ENCODE measurements around the gene ADAM23.

Gene ADAM23

GRCh38 chr2:206443735-206444527 lies 599 bp downstream of the ADAM23 start:
- peak; percentile 44 for DNase-seq (ENCODE audit: low read depth)

DNA sequence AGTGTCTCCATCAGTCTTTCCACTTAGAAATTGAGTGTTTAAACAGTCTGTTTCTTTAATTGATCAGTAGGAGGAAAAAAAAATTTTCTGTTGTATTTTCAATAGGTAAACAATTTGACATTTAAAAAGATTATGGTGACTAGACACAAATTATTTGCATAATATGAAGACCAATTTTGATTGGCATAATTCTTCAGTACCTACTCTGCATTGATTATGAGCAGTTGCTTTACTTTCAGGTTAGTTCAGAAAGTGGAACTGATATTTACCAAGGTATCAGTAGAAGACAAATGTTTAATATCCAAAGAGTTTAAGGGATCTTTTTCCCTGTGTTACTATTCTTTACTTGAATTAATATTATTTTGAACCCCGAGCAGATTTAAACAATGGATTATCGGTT lies 2.6 kb downstream of the ADAM23 start:
- no peak for DNase-seq (ENCODE audit: low read depth)

GRCh38 chr2:206452242-206452641 lies 8.9 kb downstream of the ADAM23 start:
- DNase-seq (ENCODE audit: low read depth) = peak; percentile 6

DNA sequence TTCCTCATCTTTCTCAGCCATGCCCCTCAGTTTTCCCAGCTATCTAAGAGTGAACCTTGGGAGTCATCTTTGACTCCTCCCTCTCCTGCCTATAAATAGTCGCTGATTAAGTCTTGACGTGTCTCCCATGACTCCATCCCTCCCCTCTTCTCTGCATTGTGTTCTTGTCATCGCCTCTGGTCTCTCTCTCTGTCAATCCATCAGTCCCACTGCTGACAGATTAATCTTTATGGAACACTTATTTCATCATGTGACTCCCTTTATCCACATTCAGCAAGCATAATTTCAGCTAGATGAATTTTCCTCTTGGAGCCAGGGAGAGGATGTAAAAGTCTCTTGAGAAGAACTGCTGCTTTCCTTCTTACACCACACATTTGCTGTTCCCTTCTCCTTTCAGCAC lies 9.4 kb downstream of the ADAM23 start:
- peak; percentile 29 for DNase-seq (ENCODE audit: low read depth)

DNA sequence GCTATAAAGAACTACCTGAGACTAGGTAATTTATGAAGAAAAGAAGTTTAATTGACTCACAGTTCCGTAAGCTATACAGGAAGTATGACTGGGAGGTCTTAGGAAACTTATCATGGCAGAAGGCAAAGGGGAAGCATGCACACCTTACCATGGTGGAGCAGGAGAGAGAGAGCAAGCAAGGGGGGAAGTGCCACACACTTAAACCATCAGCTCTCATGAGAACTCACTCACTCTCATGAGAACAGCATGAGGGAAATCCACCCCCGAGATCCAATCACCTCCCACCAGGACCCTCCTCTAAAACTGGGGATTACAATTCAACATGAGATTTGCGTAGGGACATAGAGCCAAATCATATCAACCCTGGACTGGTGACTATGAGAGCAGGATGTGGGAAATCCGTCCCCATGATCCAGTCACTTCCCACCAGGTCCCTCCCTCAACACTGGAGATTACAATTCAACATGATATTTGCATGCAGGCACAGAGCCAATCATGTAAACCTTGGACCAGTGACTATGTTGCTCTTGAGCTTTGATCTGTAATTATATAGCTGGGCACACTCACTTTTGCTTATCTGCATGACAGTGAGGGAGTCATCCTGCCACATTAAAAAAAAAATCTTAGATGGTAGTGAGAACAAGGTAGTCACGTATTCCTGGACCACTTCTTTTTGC lies 12.9 kb downstream of the ADAM23 start:
- DNase-seq (ENCODE audit: low read depth) = no peak

DNA sequence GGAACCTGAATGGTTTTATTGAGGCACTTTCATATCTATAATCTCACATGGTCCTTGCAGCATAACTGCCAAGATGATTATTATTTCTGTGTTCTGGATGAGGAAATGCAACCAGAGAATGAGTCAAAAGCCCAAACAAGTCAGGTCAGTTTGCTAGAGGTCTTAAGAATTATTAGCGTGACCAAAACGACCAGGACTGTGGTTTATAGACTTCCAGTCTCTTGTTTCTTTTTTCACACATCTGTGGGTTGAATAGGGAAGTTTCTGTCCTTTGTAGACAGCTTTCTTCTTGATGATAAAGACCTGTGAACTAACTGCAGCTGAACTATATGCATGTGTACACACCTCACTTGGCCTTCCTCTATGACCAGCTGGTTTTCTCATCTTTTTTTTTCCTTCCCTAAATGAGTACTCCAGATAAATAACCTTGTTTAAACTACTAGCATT lies 13.9 kb downstream of the ADAM23 start:
- no peak for DNase-seq (ENCODE audit: low read depth)

DNA sequence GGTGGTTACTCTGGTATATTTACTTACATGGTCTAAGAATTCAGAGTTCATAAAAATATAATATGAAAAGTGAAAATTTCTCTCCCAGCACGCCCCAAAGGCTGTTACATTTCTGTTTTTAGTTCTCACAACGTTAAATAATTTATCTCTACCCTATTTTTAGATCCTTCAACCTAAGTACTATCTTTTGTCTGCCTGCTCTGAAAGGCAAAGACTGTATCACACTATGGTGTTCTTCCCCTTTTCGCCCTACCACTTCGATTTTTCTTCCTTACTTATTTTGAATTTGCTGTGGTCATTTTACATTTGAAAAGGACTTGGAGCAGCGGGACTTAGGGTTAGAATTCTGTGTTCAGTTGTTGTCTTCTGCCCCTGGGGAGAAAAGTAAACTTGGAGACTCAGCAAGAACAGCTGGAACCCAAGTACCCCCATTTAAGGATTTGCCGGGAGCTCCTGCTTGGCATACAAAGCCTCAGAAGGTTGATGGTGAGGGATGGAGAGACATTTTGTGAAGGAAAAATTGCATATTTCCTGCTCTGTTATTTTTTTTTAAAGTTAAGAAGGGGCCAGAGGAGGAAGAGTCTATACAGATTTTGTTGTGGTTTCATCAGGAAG lies 19.0 kb downstream of the ADAM23 start:
- no peak for DNase-seq (ENCODE audit: low read depth)

DNA sequence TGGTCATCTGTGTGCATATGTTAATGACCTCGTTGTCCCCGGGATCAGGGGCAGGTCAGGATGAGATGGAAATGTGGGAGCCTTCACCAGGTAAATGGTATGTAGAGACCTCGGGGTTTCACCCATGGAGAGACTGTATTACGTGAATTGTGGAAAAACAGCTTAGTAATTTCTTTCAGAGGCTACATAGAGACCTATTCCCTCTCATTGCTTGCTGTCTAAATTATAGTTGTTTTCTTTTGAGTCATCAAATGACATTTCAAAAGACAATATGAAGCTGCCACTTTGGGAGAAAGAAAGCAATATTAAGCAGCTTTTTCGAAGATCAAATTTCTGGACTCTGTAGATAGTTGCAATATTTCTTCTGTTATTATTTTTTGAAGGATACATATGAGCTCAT lies 20.4 kb downstream of the ADAM23 start:
- no peak for DNase-seq (ENCODE audit: low read depth)

DNA sequence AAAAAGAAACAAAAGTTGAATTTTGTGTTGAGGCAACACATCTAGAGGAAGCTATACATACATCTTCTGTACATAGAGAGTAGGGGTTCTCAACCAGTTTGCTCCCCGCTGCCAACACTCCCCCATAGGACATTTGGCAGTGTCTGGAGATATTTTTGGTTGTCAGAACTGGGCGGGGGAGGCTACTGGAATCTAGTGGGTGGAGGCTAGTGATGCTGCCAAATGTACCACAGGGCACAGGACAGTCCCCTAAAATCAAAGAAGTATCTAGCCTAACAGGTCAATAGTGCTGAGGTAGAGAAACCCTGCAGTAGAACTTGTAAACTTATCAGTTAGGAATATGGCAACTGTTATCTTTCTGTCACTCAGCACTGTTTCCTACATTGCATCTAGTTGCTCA lies 21.3 kb downstream of the ADAM23 start:
- no peak for DNase-seq (ENCODE audit: low read depth)

- no peak for DNase-seq (ENCODE audit: low read depth)
These were observed 28.3 kb downstream of the ADAM23 start for GRCh38 chr2:206471524-206472062.

DNA sequence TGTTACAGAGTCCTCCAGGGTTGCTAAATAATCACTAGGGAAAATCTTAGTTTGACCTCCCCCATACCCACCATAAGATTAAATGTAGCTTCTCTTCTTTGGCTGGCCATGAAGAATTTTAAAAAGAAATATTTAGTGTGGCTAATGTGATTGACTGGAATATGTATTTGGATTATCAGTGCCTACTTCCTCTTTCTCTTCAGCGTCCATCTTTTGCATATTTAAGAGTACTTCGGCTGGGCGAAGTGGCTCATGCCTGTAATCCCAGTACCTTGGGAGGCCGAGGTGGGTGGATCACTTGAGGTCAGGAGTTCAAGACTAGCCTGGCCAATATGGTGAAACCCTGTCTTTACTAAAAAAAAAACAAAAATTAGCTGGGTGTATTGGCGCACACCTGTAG lies 28.8 kb downstream of the ADAM23 start:
- DNase-seq (ENCODE audit: low read depth) = no peak

GRCh38 chr2:206474099-206474498 lies 30.8 kb downstream of the ADAM23 start:
- no peak for DNase-seq (ENCODE audit: low read depth)

DNA sequence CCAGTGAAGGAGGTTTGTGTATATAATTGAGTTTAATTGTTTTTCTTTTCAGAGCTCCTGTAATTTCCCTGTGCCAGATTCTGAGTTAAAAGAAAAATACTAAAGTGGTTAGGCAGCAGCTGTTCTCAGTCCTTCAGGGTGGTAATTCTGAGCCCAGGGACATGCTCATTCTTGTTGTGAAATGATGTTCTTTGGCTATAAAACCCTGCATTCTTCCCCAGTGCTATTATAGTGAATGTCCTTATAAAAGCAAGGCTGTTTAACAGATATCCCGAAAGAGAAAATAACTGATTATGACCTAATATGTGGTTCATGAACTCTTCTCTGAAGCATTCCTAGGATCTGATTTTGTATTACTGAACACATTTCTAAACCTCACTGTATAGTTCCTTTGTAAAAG lies 34.0 kb downstream of the ADAM23 start:
- DNase-seq (ENCODE audit: low read depth) = peak; percentile 57

DNA sequence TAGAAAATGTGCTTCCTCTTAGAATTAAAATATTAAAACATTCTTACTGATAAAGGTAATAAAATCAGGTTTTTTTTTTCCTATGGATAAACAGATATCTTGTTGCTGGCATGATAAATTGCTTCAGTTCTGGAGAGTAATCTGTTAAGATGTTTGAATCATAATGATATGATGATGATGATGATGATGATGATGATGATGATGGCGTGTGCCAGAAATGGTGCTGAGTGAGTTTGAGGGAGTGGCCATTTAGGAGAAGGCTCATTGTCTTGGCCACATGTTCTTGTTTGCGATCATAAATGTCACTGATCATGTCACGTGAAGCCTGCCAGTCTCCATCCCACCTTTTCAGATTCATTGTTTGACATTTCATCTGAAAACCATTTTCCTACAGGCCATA lies 35.0 kb downstream of the ADAM23 start:
- DNase-seq (ENCODE audit: low read depth) = no peak

- DNase-seq (ENCODE audit: low read depth) = peak; percentile 20
These were observed 36.8 kb downstream of the ADAM23 start for GRCh38 chr2:206480161-206480560.

GRCh38 chr2:206480620-206481019 lies 37.3 kb downstream of the ADAM23 start:
- no peak for DNase-seq (ENCODE audit: low read depth)

DNA sequence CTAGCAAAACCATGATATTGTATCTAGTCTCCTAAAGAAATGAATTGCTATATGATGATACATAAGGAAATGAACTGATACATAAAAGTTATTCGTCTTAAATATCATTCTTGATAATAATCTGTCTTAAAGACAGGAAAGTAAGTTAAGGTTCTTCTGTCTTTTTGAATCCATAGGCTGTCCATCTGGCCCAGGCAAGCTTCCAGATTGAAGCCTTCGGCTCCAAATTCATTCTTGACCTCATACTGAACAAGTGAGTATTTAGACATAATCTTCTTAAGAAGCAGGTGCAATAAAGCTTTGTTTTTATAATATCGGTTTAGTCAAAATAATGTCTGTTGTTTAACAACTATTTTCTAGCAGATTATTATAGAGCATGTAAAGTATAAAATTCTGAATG lies 37.7 kb downstream of the ADAM23 start:
- no peak for DNase-seq (ENCODE audit: low read depth)

DNA sequence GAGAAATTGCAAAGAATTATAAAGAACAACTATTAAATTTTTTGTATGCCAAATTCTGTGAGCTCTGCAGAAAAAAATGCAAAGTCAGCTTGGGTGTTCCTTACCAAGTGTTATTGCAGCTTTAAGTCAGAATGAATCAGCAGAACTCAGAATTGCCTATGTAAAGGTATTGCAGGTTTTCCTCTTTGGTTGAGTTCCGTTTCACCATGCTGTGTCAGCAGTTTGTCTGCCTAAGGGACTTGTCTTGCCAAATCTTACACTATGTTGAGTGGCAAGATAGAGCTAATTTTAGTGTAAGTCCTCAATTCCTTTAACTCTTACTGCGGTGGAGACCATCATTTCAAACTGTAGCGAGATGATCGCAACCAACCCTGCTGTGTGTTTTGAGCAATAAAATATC lies 38.8 kb downstream of the ADAM23 start:
- no peak for DNase-seq (ENCODE audit: low read depth)

GRCh38 chr2:206482633-206483032 lies 39.3 kb downstream of the ADAM23 start:
- DNase-seq (ENCODE audit: low read depth) = no peak

- DNase-seq (ENCODE audit: low read depth) = no peak
These were observed 44.7 kb downstream of the ADAM23 start for GRCh38 chr2:206488053-206488452.

DNA sequence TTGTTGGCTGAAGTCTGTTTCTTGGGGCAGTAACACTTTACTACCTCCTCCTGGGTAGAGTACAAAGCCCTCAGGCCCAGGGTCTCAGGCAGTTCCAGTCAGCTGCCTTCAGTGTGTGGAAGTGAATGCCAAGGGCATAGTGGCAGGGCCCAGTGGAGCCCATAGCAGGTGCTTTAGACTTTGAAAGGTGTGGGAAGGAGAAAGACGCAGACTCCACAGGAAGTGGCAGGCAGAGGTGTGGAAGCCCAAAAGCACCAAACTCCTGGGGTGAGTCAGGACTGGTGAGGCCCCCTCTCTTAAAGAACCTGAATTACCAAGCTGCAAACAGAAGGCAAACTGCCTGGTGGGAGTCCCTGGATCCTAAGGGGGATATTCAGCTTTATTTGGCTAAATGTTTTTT lies 45.3 kb downstream of the ADAM23 start:
- DNase-seq (ENCODE audit: low read depth) = no peak

DNA sequence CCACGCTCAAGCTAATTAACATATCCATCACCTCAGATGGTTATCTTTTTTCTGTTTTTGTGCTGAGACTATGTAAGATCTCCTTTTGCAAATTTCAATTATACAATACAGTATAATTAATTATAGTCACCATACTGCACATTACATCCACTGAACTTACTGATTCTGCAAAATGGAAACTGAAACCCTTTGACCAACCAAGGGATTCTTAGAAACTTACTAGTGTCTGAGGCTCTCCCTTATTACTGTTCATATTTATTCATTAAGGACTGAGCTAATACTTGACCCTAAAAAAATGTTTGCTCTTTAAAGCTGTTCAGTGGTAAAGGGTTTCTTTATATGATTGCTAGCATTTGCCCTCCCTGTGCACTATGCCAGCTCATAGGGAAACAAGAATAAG lies 50.7 kb downstream of the ADAM23 start:
- DNase-seq (ENCODE audit: low read depth) = no peak

DNA sequence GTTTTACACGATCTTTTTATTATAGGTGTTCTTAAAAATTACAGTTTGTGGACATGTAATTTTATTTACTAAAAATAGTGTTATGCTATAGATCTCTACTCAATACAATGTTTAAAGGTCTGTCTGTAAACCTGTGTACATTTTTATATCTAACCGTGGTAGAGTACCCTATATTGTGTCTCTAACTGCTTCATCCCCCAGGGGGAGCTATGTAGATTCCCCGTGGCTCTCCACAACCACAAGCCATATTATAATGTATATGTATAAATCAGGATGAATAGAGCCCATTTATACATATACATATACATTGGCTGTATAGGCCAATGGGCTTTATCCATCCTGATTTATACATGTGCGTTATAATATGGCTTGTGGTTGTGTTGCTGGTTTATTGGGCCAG lies 59.4 kb downstream of the ADAM23 start:
- no peak for DNase-seq (ENCODE audit: low read depth)

Data from EH (cell line).